Fibroblast of lung (primary cell): Measurements from ENCODE around the gene SAV1. TPM values are rescaled to one million over a fixed set of nuclear protein-coding genes. Genes with fewer than 3 reads are reported as not detected.
A peak's percentile ranks its signal among the peaks of the same experiment; 100 is the strongest.

Source experiments
- DNase-seq, 2 donors: peaks; one replicate each; pipeline versions ENCODE4 v3.0.0 to v3.0.0-alpha.2; 2010; ENCODE audit warnings: low read depth in 2 of 2
- H2AFZ ChIP-seq: 2 replicates; pipeline ENCODE4 v1.5.1; 2012; ENCODE audit warnings: low read length, control low read depth, inconsistent platforms
- H3K27ac ChIP-seq: 2 replicates; pipeline ENCODE4 v1.5.1; 2011; ENCODE audit warnings: low read length, control low read depth; ENCODE audit not compliant: insufficient read depth
- H3K27me3 ChIP-seq: 2 replicates; pipeline ENCODE4 v1.5.1; 2011; ENCODE audit warnings: mild to moderate bottlenecking, low read length; ENCODE audit not compliant: control insufficient read depth, insufficient read depth
- H3K36me3 ChIP-seq: 2 replicates; pipeline ENCODE4 v1.5.1; 2011; ENCODE audit warnings: low read length; ENCODE audit not compliant: control insufficient read depth, insufficient read depth
- H3K4me1 ChIP-seq: 2 replicates; pipeline ENCODE4 v1.5.1; 2011; ENCODE audit warnings: low read length; ENCODE audit not compliant: control insufficient read depth, insufficient read depth; ENCODE audit errors: extremely low read depth
- H3K4me2 ChIP-seq: 2 replicates; pipeline ENCODE4 v1.5.1; 2011; ENCODE audit warnings: low read length, control low read depth; ENCODE audit not compliant: insufficient read depth; ENCODE audit errors: extremely low read depth
- H3K4me3 ChIP-seq, 4 experiments: fragments of 200-600 bp in 1 of 4; sonication (generic) in 1 of 4; replicated peaks in 1 of 4; 2 replicates each; pipeline ENCODE4 v1.5.1; 2011 to 2016; ENCODE audit warnings: low read length in 4 of 4, low read depth in 3 of 4, mild to moderate bottlenecking in 3 of 4, control low read depth in 2 of 4, inconsistent platforms in 1 of 4, mixed read lengths in 1 of 4; ENCODE audit not compliant: insufficient read depth in 1 of 4; ENCODE audit errors: control extremely low read depth in 1 of 4
- H3K79me2 ChIP-seq: 2 replicates; pipeline ENCODE4 v1.5.1; 2012; ENCODE audit warnings: mild to moderate bottlenecking, low read length, inconsistent platforms; ENCODE audit not compliant: control insufficient read depth, insufficient read depth
- H3K9ac ChIP-seq: 2 replicates; pipeline ENCODE4 v1.5.1; 2011; ENCODE audit warnings: mild to moderate bottlenecking, low read length, control low read depth; ENCODE audit not compliant: insufficient read depth
- H3K9me3 ChIP-seq: 2 replicates; pipeline ENCODE4 v1.5.1; 2012; ENCODE audit warnings: low read depth, low read length; ENCODE audit not compliant: control insufficient read depth, insufficient read depth
- H4K20me1 ChIP-seq: 2 replicates; pipeline ENCODE4 v1.5.1; 2011; ENCODE audit warnings: low read length; ENCODE audit not compliant: control insufficient read depth, insufficient read depth; ENCODE audit errors: extremely low read depth
- CTCF ChIP-seq, 2 donors: IDR thresholded peaks in 1 of 2; conservative IDR thresholded peaks in 1 of 2; 1 replicate in 1 of 2; 2 replicates in 1 of 2; pipeline ENCODE4 v1.5.1; 2011 to 2012; ENCODE audit warnings: low read length in 2 of 2, control low read depth in 1 of 2, inconsistent platforms in 1 of 2, low read depth in 1 of 2, mild to moderate bottlenecking in 1 of 2
- EZH2 ChIP-seq: IDR thresholded peaks from 2 replicates; pipeline ENCODE4 v1.5.1; 2012; ENCODE audit warnings: low read length, control low read depth, mild to moderate bottlenecking; ENCODE audit errors: missing control alignments
- polyA plus RNA-seq, 2 donors: library from polyadenylated mRNA; depleted of rRNA in 1 of 2; stranded (reverse) in 1 of 2; unstranded in 1 of 2; fragments of >200 nt; gene quantifications; 2 replicates each; pipeline ENCODE4 v1.2.1, GENCODE V29; 2011 to 2012; ENCODE audit warnings: missing spikeins in 1 of 2
- total RNA-seq: library from RNA; depleted of rRNA; stranded (reverse); fragments of >200 nt; gene quantifications from 2 replicates; pipeline ENCODE4 v1.2.1, GENCODE V29; 2014

The SAV1 gene
- total and polyA plus RNA-seq, 2 donors (not counting 1 experiment from before 2014, with no cell fraction given): 41.7 to 46.9 TPM

GRCh38 chr14:50659327-50659974 lies 8.7 kb downstream of the SAV1 start:
- Histone ChIP-seq H3K36me3 (peaks cover 4% of the 10 kb centered on the region), H3K79me2 (peaks cover 65% of the 10 kb centered on the region), H3K9ac (no peak overlapping the region), H3K4me2 (no peak overlapping the region), H3K27ac (no peak overlapping the region), H3K4me1 (peaks cover 6% of the 10 kb centered on the region), H2AFZ (no peak overlapping the region), H3K4me3 (no peak overlapping the region), H3K27me3 (no peaks in the 10 kb centered on the region), H4K20me1 (no peaks in the 10 kb centered on the region), H3K9me3 (no peaks in the 10 kb centered on the region)
- TF ChIP-seq CTCF (conservative IDR thresholded peaks at IDR 0.05 in 1 of 2, IDR thresholded peaks at IDR 0.05 in 1 of 2; ENCODE audit: low read depth in 1 of 2, low read length in 2 of 2) (no peak), EZH2 (no peak)
- no peak for DNase-seq

GRCh38 chr14:50658203-50658602 lies 9.9 kb downstream of the SAV1 start:
- peak overlapping the region in 2 of 4 experiments; percentile 11 to 23 for H3K4me3 ChIP-seq
- peak; percentile 65 to 67 for DNase-seq

GRCh38 chr14:50657753-50658152 lies 10.4 kb downstream of the SAV1 start:
- H3K79me2 ChIP-seq: peaks cover 72% of the 10 kb centered on the region
- no peak overlapping the region for H2AFZ ChIP-seq
- DNase-seq: no peak
- peaks cover 6% of the 10 kb centered on the region for H3K4me1 ChIP-seq
- peak overlapping the region in 2 of 4 experiments; percentile 11 to 23 for H3K4me3 ChIP-seq
- no peaks in the 10 kb centered on the region for H3K27me3 ChIP-seq
- H3K27ac ChIP-seq: peak overlapping the region; percentile 53
- H3K9ac ChIP-seq: no peak overlapping the region
- peaks cover 4% of the 10 kb centered on the region for H3K36me3 ChIP-seq
- H4K20me1 ChIP-seq: no peaks in the 10 kb centered on the region
- H3K9me3 ChIP-seq: no peaks in the 10 kb centered on the region
- no peak for TF ChIP-seq EZH2
- no peak for TF ChIP-seq CTCF (conservative IDR thresholded peaks at IDR 0.05 in 1 of 2, IDR thresholded peaks at IDR 0.05 in 1 of 2; ENCODE audit: low read depth in 1 of 2, low read length in 2 of 2)
- peak overlapping the region; percentile 51 for H3K4me2 ChIP-seq

More at GRCh38 chr14:50658203-50658602, 9.9 kb downstream of the SAV1 start:
- Histone ChIP-seq H3K4me2 (peak overlapping the region; percentile 75), H3K27ac (peak overlapping the region; percentile 53), H4K20me1 (no peaks in the 10 kb centered on the region), H2AFZ (no peak overlapping the region), H3K27me3 (no peaks in the 10 kb centered on the region), H3K9ac (no peak overlapping the region), H3K79me2 (peaks cover 70% of the 10 kb centered on the region), H3K4me1 (peaks cover 6% of the 10 kb centered on the region), H3K36me3 (peaks cover 4% of the 10 kb centered on the region), H3K9me3 (no peaks in the 10 kb centered on the region)
- no peak for TF ChIP-seq CTCF (conservative IDR thresholded peaks at IDR 0.05 in 1 of 2, IDR thresholded peaks at IDR 0.05 in 1 of 2; ENCODE audit: low read depth in 1 of 2, low read length in 2 of 2)
- no peak for TF ChIP-seq EZH2
